Effector memory CD4-positive, alpha-beta T cell (primary cell): Measurements from ENCODE around the gene PCDHGB5.
"Not testable (repeated sequence)": the region's sequence is repeated elsewhere in the genome, so short reads cannot be mapped to it uniquely, and the experiment has no call there.

Experiments
- DNase-seq, 3 donors: peaks; one replicate each; pipeline ENCODE4 v3.0.0-alpha.2; 2020
- H3K27ac ChIP-seq: 2 replicates; pipeline ENCODE4 v1.7.0; 2013; ENCODE audit warnings: mild to moderate bottlenecking, low read length, moderate library complexity; ENCODE audit not compliant: insufficient read depth, poor library complexity, severe bottlenecking
- H3K27me3 ChIP-seq: replicated peaks from 2 replicates; pipeline ENCODE4 v1.7.0; 2013; ENCODE audit warnings: mild to moderate bottlenecking, low read length; ENCODE audit not compliant: insufficient read depth, control insufficient read depth, poor library complexity, severe bottlenecking
- H3K36me3 ChIP-seq: 2 replicates; pipeline ENCODE4 v1.7.0; 2013; ENCODE audit warnings: mild to moderate bottlenecking, low read length, moderate library complexity; ENCODE audit not compliant: control insufficient read depth, insufficient read depth
- H3K4me1 ChIP-seq: 2 replicates; pipeline ENCODE4 v1.7.0; 2013; ENCODE audit warnings: low read length, mild to moderate bottlenecking; ENCODE audit not compliant: control insufficient read depth, insufficient read depth, poor library complexity, severe bottlenecking
- H3K4me3 ChIP-seq: 2 replicates; pipeline ENCODE4 v1.7.0; 2013; ENCODE audit warnings: low read length, low read depth, mild to moderate bottlenecking; ENCODE audit not compliant: insufficient read depth, poor library complexity, severe bottlenecking
- H3K9me3 ChIP-seq: 2 replicates; pipeline ENCODE4 v1.7.0; 2013; ENCODE audit warnings: mild to moderate bottlenecking, low read length, moderate library complexity; ENCODE audit not compliant: control insufficient read depth

The PCDHGB5 gene

DNA sequence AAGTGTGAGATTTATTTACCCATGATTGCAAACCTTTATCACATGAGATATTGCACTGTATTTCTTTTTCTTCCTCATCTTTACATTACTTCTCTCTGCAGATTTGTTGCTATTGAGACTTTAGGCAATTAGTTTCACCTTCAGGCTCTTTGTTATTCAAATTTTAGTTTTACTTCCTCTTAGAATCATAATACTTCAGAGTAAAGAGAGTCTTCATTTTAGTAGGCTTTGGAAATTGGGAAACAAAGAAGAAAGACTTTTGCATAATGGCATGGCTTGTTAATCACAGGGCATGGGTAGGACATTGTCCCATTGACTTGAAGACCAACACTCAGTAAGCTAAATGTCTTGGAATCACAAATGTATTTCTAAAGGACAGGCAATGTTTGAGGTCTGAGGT is 35.0 kb upstream of the PCDHGB5 start:
- Histone ChIP-seq H3K27me3 (peaks cover 19% of the 10 kb centered on the region), H3K4me1 (no peaks in the 10 kb centered on the region), H3K9me3 (no peaks in the 10 kb centered on the region), H3K36me3 (no peaks in the 10 kb centered on the region), H3K4me3 (no peak overlapping the region), H3K27ac (no peak overlapping the region)
- no peak for DNase-seq

DNA sequence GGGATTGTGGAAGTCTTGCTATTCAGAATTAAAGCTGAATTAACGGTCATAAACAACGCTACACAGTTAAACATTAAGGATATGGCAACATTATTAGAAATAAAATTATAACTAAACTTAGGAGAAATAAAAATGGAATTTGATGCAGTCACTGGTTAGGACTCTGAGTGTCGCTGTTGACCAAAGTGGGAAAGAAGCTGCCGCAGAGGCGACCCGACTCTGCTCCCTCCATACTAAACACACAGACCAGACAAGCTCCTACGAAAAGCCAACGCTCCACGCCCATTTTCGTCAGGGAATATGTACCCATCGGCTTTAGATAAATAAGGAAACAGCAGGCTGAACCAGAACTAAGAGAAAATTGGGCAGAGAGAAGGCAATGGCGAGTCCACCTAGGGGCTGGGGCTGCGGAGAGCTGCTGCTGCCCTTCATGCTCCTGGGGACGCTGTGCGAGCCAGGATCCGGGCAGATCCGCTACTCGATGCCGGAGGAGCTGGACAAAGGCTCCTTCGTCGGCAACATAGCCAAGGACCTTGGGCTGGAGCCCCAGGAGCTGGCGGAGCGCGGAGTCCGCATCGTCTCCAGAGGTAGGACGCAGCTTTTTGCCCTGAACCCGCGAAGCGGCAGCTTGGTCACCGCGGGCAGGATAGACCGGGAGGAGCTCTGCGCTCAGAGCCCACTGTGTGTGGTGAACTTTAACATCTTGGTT is 33.6 kb upstream of the PCDHGB5 start, which contains the start of gene PCDHGA5:
PCDHGA5 (plus strand) TSS at position 211 of the 709 bp plus-strand sequence; CDS start at position 380, 169 bp downstream.
- Histone ChIP-seq H3K9me3 (no peaks in the 10 kb centered on the region), H3K27me3 (peaks cover 19% of the 10 kb centered on the region), H3K4me1 (no peaks in the 10 kb centered on the region), H3K4me3 (no peak within 1 kb of the TSS), H3K27ac (no peak within 1 kb of the TSS), H3K36me3 (no peaks in the 10 kb centered on the region)
- no peak for DNase-seq

DNA sequence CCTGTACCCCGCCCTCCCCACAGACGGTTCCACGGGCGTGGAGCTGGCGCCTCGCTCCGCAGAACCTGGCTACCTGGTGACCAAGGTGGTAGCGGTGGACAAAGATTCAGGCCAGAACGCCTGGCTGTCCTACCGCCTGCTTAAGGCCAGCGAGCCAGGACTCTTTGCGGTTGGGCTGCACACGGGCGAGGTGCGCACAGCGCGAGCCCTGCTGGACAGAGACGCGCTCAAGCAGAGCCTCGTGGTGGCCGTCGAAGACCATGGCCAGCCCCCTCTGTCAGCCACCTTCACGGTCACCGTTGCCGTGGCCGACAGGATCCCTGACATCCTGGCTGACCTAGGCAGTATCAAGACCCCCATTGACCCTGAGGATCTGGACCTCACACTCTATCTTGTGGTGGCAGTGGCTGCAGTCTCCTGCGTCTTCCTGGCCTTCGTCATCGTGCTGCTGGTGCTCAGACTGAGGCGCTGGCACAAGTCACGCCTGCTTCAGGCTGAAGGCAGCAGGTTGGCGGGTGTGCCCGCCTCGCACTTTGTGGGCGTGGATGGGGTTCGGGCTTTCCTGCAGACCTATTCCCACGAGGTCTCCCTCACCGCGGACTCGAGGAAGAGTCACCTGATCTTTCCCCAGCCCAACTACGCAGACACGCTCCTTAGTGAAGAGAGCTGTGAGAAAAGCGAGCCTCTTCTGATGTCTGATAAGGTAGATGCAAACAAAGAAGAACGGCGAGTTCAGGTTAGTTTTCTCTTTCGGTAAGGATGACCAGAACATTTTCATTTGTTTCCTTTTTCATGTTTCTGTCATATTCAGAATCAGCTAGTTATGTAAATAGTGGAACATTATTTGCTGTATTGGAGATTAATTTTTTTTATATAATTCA is 31.5 kb upstream of the PCDHGB5 start:
- no peaks in the 10 kb centered on the region for H3K9me3 ChIP-seq
- no peaks in the 10 kb centered on the region for H3K36me3 ChIP-seq
- peaks cover 23% of the 10 kb centered on the region for H3K27me3 ChIP-seq
- no peak overlapping the region for H3K4me3 ChIP-seq
- H3K4me1 ChIP-seq = no peaks in the 10 kb centered on the region
- no peak overlapping the region for H3K27ac ChIP-seq
- DNase-seq = no peak

DNA sequence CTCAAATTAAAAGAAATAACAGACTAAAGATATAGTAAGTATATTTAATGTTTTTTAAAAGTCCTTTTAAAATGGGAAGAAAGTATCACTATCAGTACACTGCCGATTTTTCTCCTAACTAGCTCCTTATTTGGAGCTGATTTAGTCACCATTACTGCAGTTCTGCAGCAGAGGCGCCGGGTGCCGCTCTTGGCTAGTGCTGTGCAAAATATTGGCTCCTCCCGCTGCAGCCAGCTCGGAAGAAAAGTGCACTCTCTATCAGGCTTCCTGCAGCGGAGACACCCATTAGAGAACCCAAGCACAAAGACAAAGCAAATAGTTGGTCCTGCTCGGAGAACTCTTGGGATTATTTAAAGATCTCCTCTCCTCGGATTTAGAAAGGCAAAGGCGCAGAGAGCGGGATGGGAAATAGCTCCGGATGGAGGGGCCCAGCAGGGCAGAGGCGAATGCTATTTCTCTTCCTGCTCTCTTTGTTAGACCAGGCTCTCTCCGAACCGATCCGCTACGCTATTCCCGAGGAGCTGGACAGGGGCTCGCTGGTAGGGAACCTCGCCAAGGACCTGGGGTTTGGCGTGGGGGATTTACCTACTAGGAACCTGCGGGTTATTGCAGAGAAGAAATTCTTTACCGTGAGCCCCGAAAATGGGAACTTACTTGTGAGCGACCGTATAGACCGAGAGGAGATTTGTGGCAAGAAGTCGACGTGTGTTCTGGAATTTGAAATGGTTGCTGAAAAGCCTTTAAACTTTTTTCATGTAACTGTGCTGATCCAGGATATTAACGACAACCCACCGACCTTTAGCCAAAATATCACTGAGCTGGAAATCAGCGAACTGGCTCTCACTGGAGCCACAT is 27.5 kb upstream of the PCDHGB5 start, which contains the start of gene PCDHGB3:
PCDHGB3 (plus strand) TSS at position 249 of the 855 bp plus-strand sequence; CDS start at position 402, 153 bp downstream.
- Histone ChIP-seq H3K4me3 (peak within 1 kb of the TSS; percentile 31), H3K27me3 (peaks cover 20% of the 10 kb centered on the region), H3K36me3 (no peaks in the 10 kb centered on the region), H3K27ac (no peak within 1 kb of the TSS), H3K9me3 (peaks cover 5% of the 10 kb centered on the region), H3K4me1 (no peaks in the 10 kb centered on the region)
- DNase-seq = peak in 1 of 3 donors; percentile 21

DNA sequence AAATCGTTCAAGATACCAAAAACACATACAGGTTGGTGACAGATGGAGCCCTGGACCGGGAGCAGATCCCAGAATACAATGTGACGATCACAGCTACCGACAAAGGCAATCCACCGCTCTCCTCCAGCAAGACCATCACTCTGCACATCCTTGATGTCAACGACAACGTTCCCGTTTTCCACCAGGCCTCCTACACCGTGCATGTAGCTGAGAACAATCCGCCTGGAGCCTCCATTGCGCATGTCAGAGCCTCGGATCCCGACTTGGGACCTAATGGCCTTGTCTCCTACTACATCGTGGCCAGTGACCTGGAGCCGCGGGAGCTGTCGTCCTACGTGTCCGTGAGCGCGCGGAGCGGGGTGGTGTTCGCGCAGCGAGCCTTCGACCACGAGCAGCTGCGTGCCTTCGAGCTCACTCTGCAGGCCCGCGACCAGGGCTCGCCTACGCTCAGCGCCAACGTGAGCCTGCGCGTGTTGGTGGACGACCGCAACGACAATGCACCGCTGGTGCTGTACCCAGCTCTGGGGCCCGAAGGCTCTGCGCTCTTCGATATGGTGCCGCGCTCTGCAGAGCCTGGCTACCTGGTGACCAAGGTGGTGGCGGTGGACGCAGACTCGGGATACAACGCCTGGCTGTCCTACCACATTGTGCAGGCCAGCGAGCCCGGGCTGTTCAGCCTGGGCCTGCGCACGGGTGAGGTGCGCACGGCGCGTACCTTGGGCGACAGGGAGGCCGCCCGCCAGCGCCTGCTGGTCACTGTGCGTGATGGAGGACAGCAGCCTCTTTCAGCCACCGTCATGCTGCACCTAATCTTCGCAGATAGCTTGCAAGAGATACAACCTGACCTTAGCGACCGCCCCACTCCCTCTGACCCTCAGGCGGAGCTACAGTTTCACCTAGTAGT is 25.9 kb upstream of the PCDHGB5 start:
- Histone ChIP-seq H3K27me3 (peaks cover 7% of the 10 kb centered on the region), H3K9me3 (peaks cover 5% of the 10 kb centered on the region), H3K4me3 (no peak overlapping the region), H3K27ac (no peak overlapping the region), H3K4me1 (no peaks in the 10 kb centered on the region), H3K36me3 (no peaks in the 10 kb centered on the region)
- no peak for DNase-seq

DNA sequence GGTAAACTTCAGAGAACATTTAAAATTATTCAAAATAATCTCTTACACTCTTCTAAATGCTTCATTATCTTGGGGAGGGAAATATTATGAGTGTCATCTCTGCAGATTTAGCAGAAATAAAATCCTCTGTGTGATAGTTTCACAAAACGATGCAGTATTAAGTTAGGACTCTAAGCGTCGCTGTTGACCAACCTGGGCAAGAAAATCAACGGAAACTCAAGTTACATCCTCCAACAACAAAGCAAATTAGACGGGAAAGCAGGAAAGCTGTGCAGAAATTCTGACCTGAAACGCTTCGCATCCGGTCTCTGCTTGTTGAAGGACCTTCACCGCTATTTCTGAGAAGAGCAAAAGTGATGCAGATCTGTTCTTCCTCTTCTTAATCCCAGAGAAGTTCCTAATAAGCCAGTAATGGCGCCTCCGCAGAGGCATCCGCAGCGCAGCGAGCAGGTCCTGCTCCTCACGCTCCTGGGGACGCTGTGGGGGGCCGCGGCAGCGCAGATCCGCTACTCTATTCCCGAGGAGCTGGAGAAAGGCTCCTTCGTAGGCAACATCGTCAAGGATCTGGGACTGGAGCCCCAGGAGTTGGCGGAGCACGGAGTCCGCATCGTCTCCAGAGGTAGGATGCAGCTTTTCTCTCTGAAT is 24.0 kb upstream of the PCDHGB5 start, which contains the start of gene PCDHGA6:
PCDHGA6 (plus strand) TSS at position 219 of the 645 bp plus-strand sequence; CDS start at position 412, 193 bp downstream.
- no peaks in the 10 kb centered on the region for H3K4me1 ChIP-seq
- no peak for DNase-seq
- H3K36me3 ChIP-seq = no peaks in the 10 kb centered on the region
- no peak within 1 kb of the TSS for H3K27ac ChIP-seq
- no peak within 1 kb of the TSS for H3K4me3 ChIP-seq
- peaks cover 6% of the 10 kb centered on the region for H3K27me3 ChIP-seq
- peaks cover 5% of the 10 kb centered on the region for H3K9me3 ChIP-seq

DNA sequence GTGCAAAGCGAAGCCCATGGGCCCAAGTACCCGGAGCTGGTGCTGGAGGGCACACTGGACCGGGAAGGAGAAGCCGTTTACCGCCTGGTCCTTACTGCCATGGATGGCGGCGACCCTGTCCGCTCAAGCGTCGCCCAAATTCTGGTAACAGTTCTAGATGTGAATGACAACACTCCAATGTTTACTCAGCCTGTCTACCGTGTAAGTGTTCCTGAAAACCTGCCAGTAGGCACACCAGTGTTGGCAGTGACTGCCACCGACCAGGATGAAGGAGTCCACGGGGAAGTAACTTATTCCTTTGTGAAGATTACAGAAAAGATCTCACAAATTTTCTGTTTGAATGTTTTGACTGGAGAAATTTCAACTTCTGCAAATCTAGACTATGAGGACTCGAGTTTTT is 23.1 kb upstream of the PCDHGB5 start:
- Histone ChIP-seq H3K27me3 (peaks cover 3% of the 10 kb centered on the region), H3K4me3 (no peak overlapping the region), H3K36me3 (no peaks in the 10 kb centered on the region)

DNA sequence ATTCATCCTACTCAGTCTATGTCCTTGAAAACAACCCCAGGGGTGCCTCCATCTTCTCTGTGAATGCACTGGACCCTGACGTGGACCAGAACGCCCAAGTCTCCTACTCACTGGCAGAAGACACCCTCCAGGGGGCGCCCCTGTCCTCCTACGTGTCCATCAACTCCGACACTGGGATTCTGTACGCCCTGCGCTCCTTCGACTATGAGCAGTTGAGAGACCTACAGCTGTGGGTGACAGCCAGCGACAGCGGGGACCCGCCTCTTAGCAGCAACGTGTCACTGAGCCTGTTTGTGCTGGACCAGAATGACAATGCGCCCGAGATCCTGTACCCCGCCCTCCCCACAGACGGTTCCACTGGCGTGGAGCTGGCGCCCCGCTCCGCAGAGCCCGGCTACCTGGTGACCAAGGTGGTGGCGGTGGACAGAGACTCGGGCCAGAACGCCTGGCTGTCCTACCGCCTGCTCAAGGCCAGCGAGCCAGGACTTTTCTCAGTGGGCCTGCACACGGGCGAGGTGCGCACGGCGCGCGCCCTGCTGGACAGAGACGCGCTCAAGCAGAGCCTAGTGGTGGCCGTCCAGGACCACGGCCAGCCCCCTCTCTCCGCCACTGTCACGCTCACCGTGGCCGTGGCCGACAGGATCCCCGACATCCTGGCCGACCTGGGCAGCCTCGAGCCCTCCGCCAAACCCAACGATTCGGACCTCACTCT is 22.1 kb upstream of the PCDHGB5 start:
- not testable (repeated sequence) for H3K36me3 ChIP-seq, DNase-seq, H3K4me1 ChIP-seq, H3K9me3 ChIP-seq, H3K27ac ChIP-seq, H3K4me3 ChIP-seq, H3K27me3 ChIP-seq

More for the DNA sequence above, 23.1 kb upstream of the PCDHGB5 start:
- Histone ChIP-seq H3K9me3 (peaks cover 5% of the 10 kb centered on the region), H3K4me1 (no peaks in the 10 kb centered on the region), H3K27ac (no peak overlapping the region)
- no peak for DNase-seq
